Measurements from ENCODE around the gene BMP2K. TPM values are rescaled to one million over a fixed set of nuclear protein-coding genes. Genes with fewer than 3 reads are reported as not detected.

BMP2K gene
- total RNA-seq: 10 to 100 TPM; 15.2 to 19.1 (median 18.5) TPM
- 1 to 10 TPM; 3.5 to 9.6 (median 7.8) TPM for polyA plus RNA-seq
- long read RNA-seq, donor 1, partial matches to known transcripts: 2 of 3 reads
- long read RNA-seq, donor 1, other reads (novel, unspliced or antisense): 1 of 3 reads
- long read RNA-seq, donor 2, partial matches to known transcripts: 1 of 7 reads
- long read RNA-seq, donor 2, other reads (novel, unspliced or antisense): 2 of 7 reads

GRCh38 chr4:78776079-78776728 lies at the start of gene BMP2K:
Gene BMP2K (plus strand): TSS chr4:78776350. CDS start chr4:78776544, 194 bp downstream.
- H3K4me1 ChIP-seq: peaks cover 39% of the 10 kb centered on the region
- H3K4me3 ChIP-seq: peak within 1 kb of the TSS; percentile 90
- intact Hi-C loops (cut with DNase I): loop anchor here (5.0 kb wide), 2 partner anchors 86 to 129 kb away; no protein-coding TSS in a partner anchor
- no peaks in the 10 kb centered on the region for H3K9me3 ChIP-seq
- H3K27me3 ChIP-seq (ENCODE audit: insufficient read depth in 3 of 3, low read length in 2 of 3): no peaks in the 10 kb centered on the region
- no peaks in the 10 kb centered on the region for H3K36me3 ChIP-seq (ENCODE audit: insufficient read depth in 1 of 2, low read depth in 1 of 2)
- WGBS, 3 donors: 0 to 1% (median 1%) methylated on average over 14 to 95 of the region's 95 CpGs
- DNase-seq (peak; percentile 85 to 89), ATAC-seq (peak; percentile 88 to 94 (median 92))
- peak within 1 kb of the TSS; percentile 99 for H3K27ac ChIP-seq
- TF ChIP-seq CTCF (IDR thresholded peaks at IDR 0.05): peak; percentile 7

GRCh38 chr4:78726546-78726945 lies 49.6 kb upstream of the BMP2K start:
- H3K4me3 ChIP-seq: no peak overlapping the region
- H3K9me3 ChIP-seq: no peaks in the 10 kb centered on the region
- no peak overlapping the region for H3K27ac ChIP-seq
- intact Hi-C loops (cut with DNase I): no loop called here
- H3K36me3 ChIP-seq (ENCODE audit: insufficient read depth in 1 of 2, low read depth in 1 of 2): no peaks in the 10 kb centered on the region
- WGBS, 3 donors: 90 to 94% (median 90%) methylated on average over 1 of the region's 1 CpG
- TF ChIP-seq CTCF (IDR thresholded peaks at IDR 0.05): no peak
- H3K27me3 ChIP-seq (ENCODE audit: insufficient read depth in 3 of 3, low read length in 2 of 3): no peaks in the 10 kb centered on the region
- H3K4me1 ChIP-seq: no peaks in the 10 kb centered on the region
- DNase-seq (no peak), ATAC-seq (no peak)

- TF ChIP-seq CTCF (IDR thresholded peaks at IDR 0.05): no peak
These were observed 43.6 kb upstream of the BMP2K start for GRCh38 chr4:78732332-78733104.

GRCh38 chr4:78734441-78735162 lies 41.5 kb upstream of the BMP2K start:
- intact Hi-C loops (cut with DNase I): no loop called here
- WGBS, 3 donors: 86 to 92% (median 88%) methylated on average over 3 of the region's 3 CpGs

More at GRCh38 chr4:78732332-78733104, 43.6 kb upstream of the BMP2K start:
- Histone ChIP-seq H3K27ac (no peak overlapping the region), H3K4me3 (no peak overlapping the region), H3K27me3 (ENCODE audit: insufficient read depth in 3 of 3, low read length in 2 of 3) (no peaks in the 10 kb centered on the region), H3K4me1 (no peaks in the 10 kb centered on the region), H3K9me3 (no peaks in the 10 kb centered on the region), H3K36me3 (ENCODE audit: insufficient read depth in 1 of 2, low read depth in 1 of 2) (no peaks in the 10 kb centered on the region)
- ATAC-seq: no peak
- intact Hi-C loops (cut with DNase I): no loop called here
- DNase-seq: no peak
- WGBS, 3 donors: 77 to 80% (median 77%) methylated on average over 3 of the region's 3 CpGs

More at GRCh38 chr4:78734441-78735162, 41.5 kb upstream of the BMP2K start:
- TF ChIP-seq CTCF (IDR thresholded peaks at IDR 0.05): no peak
- no peaks in the 10 kb centered on the region for H3K36me3 ChIP-seq (ENCODE audit: insufficient read depth in 1 of 2, low read depth in 1 of 2)
- H3K4me3 ChIP-seq: no peak overlapping the region
- H3K9me3 ChIP-seq: no peaks in the 10 kb centered on the region
- H3K4me1 ChIP-seq: no peaks in the 10 kb centered on the region
- H3K27me3 ChIP-seq (ENCODE audit: insufficient read depth in 3 of 3, low read length in 2 of 3): no peaks in the 10 kb centered on the region
- H3K27ac ChIP-seq: no peak overlapping the region
- no peak for ATAC-seq
- DNase-seq: no peak
